ENCODE data around the gene PPP1R14B. TPM values are rescaled to one million over a fixed set of nuclear protein-coding genes. Genes with fewer than 3 reads are reported as not detected.

Gene PPP1R14B
- total RNA-seq, 4 donors from 2014 or later, result 144 to 444 (median 237) TPM

DNA sequence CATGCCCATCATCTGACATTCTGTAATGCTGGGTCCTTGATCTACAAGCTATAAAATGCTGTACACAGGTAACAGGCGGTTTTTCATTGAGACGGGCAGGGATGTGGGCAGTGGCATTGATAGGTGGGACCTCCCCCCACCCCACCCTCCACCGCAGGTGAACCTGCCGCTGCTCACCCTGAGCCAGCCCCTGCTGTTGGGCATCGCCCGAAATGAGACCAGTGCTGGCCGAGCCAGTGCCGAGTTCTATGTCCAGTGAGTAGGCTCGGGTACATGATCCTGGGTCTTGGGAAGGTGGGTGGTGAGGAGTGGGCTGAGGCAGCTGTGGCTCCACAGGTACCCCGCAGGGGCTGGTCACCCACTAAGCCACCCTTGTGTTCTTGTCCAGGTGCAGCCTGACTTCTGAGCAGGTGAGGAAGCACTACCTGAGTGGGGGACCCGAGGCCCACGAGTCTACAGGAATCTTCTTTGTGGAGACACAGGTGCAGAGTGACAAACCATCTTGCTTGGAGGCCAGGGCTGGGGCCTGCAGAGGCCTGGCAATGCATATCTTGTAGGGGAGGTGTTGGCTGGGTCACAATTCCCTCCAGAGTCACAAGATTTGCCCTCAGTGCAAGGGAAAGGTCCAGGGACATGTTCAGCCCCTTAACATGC is 17.5 kb downstream of the PPP1R14B start:
- peak overlapping the region in 3 of 4 donors; percentile 64 to 84 (median 76) for H3K4me3 ChIP-seq
- no peak for ATAC-seq
- no peak for TF ChIP-seq POLR2A (IDR thresholded peaks at IDR 0.05)
- TF ChIP-seq, protein P1, sequence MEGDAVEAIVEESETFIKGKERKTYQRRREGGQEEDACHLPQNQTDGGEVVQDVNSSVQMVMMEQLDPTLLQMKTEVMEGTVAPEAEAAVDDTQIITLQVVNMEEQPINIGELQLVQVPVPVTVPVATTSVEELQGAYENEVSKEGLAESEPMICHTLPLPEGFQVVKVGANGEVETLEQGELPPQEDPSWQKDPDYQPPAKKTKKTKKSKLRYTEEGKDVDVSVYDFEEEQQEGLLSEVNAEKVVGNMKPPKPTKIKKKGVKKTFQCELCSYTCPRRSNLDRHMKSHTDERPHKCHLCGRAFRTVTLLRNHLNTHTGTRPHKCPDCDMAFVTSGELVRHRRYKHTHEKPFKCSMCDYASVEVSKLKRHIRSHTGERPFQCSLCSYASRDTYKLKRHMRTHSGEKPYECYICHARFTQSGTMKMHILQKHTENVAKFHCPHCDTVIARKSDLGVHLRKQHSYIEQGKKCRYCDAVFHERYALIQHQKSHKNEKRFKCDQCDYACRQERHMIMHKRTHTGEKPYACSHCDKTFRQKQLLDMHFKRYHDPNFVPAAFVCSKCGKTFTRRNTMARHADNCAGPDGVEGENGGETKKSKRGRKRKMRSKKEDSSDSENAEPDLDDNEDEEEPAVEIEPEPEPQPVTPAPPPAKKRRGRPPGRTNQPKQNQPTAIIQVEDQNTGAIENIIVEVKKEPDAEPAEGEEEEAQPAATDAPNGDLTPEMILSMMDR (IDR thresholded peaks at IDR 0.05 in 4 of 5, conservative IDR thresholded peaks at IDR 0.05 in 1 of 5), result no peak
- no peaks in the 10 kb centered on the region for H3K36me3 ChIP-seq
- DNase-seq, result no peak
- peak overlapping the region; percentile 90 to 97 (median 92) for H3K27ac ChIP-seq
- H3K4me1 ChIP-seq, result peaks cover 49 to 50% of the 10 kb centered on the region in 2 donors
- in situ Hi-C loops (cut with MboI; ENCODE audit: low sequenced_read_pairs in 4 of 4), result no loop called here
- no peaks in the 10 kb centered on the region for H3K27me3 ChIP-seq
- no peaks in the 10 kb centered on the region for H3K9me3 ChIP-seq
- intact Hi-C loops (cut with DNase I; ENCODE audit: low total_unique reads), result loop anchor here (5.0 kb wide), 1 partner anchor 62 kb away; the partner anchor contains the start of gene MACROD1

GRCh38 chr11:64227405-64227956 is 19.3 kb downstream of the PPP1R14B start:
- TF ChIP-seq POLR2A (IDR thresholded peaks at IDR 0.05), result no peak
- TF ChIP-seq, protein P1 (IDR thresholded peaks at IDR 0.05 in 4 of 5, conservative IDR thresholded peaks at IDR 0.05 in 1 of 5), result no peak
- no peaks in the 10 kb centered on the region for H3K36me3 ChIP-seq
- in situ Hi-C loops (cut with MboI; ENCODE audit: low sequenced_read_pairs in 4 of 4), result no loop called here
- H3K27ac ChIP-seq, result peak overlapping the region; percentile 95 to 99 (median 96)
- ATAC-seq (no peak), DNase-seq (no peak)
- intact Hi-C loops (cut with DNase I; ENCODE audit: low total_unique reads), result loop anchor here (2.0 to 5.0 kb wide), 2 partner anchors 41 to 60 kb away; partner anchors contain the start of genes MACROD1 and STIP1
- H3K4me3 ChIP-seq, result peak overlapping the region; percentile 86 to 92 (median 88)
- H3K27me3 ChIP-seq, result no peaks in the 10 kb centered on the region
- no peaks in the 10 kb centered on the region for H3K9me3 ChIP-seq
- H3K4me1 ChIP-seq, result peaks cover 47 to 53% of the 10 kb centered on the region in 2 donors

GRCh38 chr11:64226507-64227051 is 20.2 kb downstream of the PPP1R14B start:
- no peaks in the 10 kb centered on the region for H3K36me3 ChIP-seq
- in situ Hi-C loops (cut with MboI; ENCODE audit: low sequenced_read_pairs in 4 of 4), result no loop called here
- TF ChIP-seq, protein P1 (IDR thresholded peaks at IDR 0.05 in 4 of 5, conservative IDR thresholded peaks at IDR 0.05 in 1 of 5), result no peak
- peak in 1 of 2 donors; percentile 5 for TF ChIP-seq POLR2A (IDR thresholded peaks at IDR 0.05)
- peaks cover 48 to 55% of the 10 kb centered on the region in 2 donors for H3K4me1 ChIP-seq
- DNase-seq (peak; percentile 41 to 74), ATAC-seq (peak; percentile 32 to 48)
- peak overlapping the region; percentile 86 to 92 (median 88) for H3K4me3 ChIP-seq
- H3K27ac ChIP-seq, result peak overlapping the region; percentile 95 to 99 (median 96)
- intact Hi-C loops (cut with DNase I; ENCODE audit: low total_unique reads), result loop anchor here (1.0 to 5.0 kb wide), 3 partner anchors 19 to 59 kb away; partner anchors contain the start of genes MACROD1 and STIP1
- H3K27me3 ChIP-seq, result no peaks in the 10 kb centered on the region
- H3K9me3 ChIP-seq, result no peaks in the 10 kb centered on the region

GRCh38 chr11:64225608-64226506 is 20.9 kb downstream of the PPP1R14B start, which contains the start of the genes NUDT22 and TRPT1:
NUDT22 (plus strand) TSS chr11:64226274; CDS start chr11:64226653, 379 bp downstream.
TRPT1 (minus strand) TSS chr11:64226186; CDS start chr11:64225860, 326 bp downstream.
- no peaks in the 10 kb centered on the region for H3K36me3 ChIP-seq
- TF ChIP-seq, protein P1 (IDR thresholded peaks at IDR 0.05 in 4 of 5, conservative IDR thresholded peaks at IDR 0.05 in 1 of 5), result peak in 4 of 5 experiments; percentile 6 to 37 (median 32)
- peak; percentile 91 to 98 for TF ChIP-seq POLR2A (IDR thresholded peaks at IDR 0.05)
- no peaks in the 10 kb centered on the region for H3K27me3 ChIP-seq
- DNase-seq (peak; percentile 85 to 90), ATAC-seq (peak; percentile 70 to 72)
- H3K27ac ChIP-seq, result peak within 1 kb of the TSS; percentile 95 to 99 (median 96)
- H3K4me3 ChIP-seq, result peak within 1 kb of the TSS; percentile 86 to 92 (median 88)
- H3K4me1 ChIP-seq, result peaks cover 44 to 58% of the 10 kb centered on the region in 2 donors
- intact Hi-C loops (cut with DNase I; ENCODE audit: low total_unique reads) (loop anchor here (1.0 to 5.0 kb wide), 3 partner anchors 19 to 59 kb away; partner anchors contain the start of genes MACROD1 and STIP1), in situ Hi-C loops (cut with MboI; ENCODE audit: low sequenced_read_pairs in 4 of 4) (no loop called here)
- H3K9me3 ChIP-seq, result no peaks in the 10 kb centered on the region

Measured in gastrocnemius medialis (tissue), 4 donors.